Measurements from ENCODE around the gene HMCN1. TPM values are rescaled to one million over a fixed set of nuclear protein-coding genes. Genes with fewer than 3 reads are reported as not detected.

HMCN1 gene
- total RNA-seq, 6 experiments from 2014 or later = 4.7 to 7.5 (median 5.7) TPM

GRCh38 chr1:185843297-185843869 is 109.2 kb downstream of the HMCN1 start:
- WGBS (ENCODE audit: insufficient coverage, low coverage, low lambda C conversion rate, missing lambda C conversion rate) = 29% methylated on average over 3 of the region's 3 CpGs
- no peak for DNase-seq
- TF ChIP-seq POLR2A (IDR thresholded peaks at IDR 0.05) (no peak), CTCF (IDR thresholded peaks at IDR 0.05) (no peak)
- Histone ChIP-seq H3K4me3 (no peak overlapping the region), H3K36me3 (no peaks in the 10 kb centered on the region), H3K27me3 (no peaks in the 10 kb centered on the region), H3K27ac (no peak overlapping the region), H3K4me1 (no peaks in the 10 kb centered on the region), H3K9me3 (no peaks in the 10 kb centered on the region)
- intact Hi-C loops (cut with DNase I) = no loop called here
- ATAC-seq = no peak

- Histone ChIP-seq H3K36me3 (no peaks in the 10 kb centered on the region), H3K27me3 (no peaks in the 10 kb centered on the region), H3K4me1 (no peaks in the 10 kb centered on the region), H3K27ac (no peak overlapping the region), H3K9me3 (no peaks in the 10 kb centered on the region), H3K4me3 (no peak overlapping the region)
- ATAC-seq = no peak
- 42% methylated on average over 1 of the region's 1 CpG for WGBS (ENCODE audit: insufficient coverage, low coverage, low lambda C conversion rate, missing lambda C conversion rate)
- DNase-seq = no peak
- no peak for TF ChIP-seq POLR2A (IDR thresholded peaks at IDR 0.05)
- no peak for TF ChIP-seq CTCF (IDR thresholded peaks at IDR 0.05)
- intact Hi-C loops (cut with DNase I) = no loop called here
These were observed 109.8 kb downstream of the HMCN1 start for GRCh38 chr1:185843986-185844385.

- intact Hi-C loops (cut with DNase I) = no loop called here
- no peaks in the 10 kb centered on the region for H3K36me3 ChIP-seq
- WGBS (ENCODE audit: insufficient coverage, low coverage, low lambda C conversion rate, missing lambda C conversion rate) = 52% methylated on average over 4 of the region's 4 CpGs
- no peaks in the 10 kb centered on the region for H3K4me1 ChIP-seq
- no peaks in the 10 kb centered on the region for H3K27me3 ChIP-seq
- DNase-seq = no peak
- H3K27ac ChIP-seq = no peak overlapping the region
- no peak for TF ChIP-seq POLR2A (IDR thresholded peaks at IDR 0.05)
- TF ChIP-seq CTCF (IDR thresholded peaks at IDR 0.05) = no peak
- H3K9me3 ChIP-seq = no peaks in the 10 kb centered on the region
- H3K4me3 ChIP-seq = no peak overlapping the region
- peak in 1 of 4 donors; percentile 38 for ATAC-seq
These were observed 112.7 kb downstream of the HMCN1 start for GRCh38 chr1:185846672-185847444.

- intact Hi-C loops (cut with DNase I) = no loop called here
- H3K27me3 ChIP-seq = no peaks in the 10 kb centered on the region
These were observed 114.8 kb downstream of the HMCN1 start for GRCh38 chr1:185849014-185849413.

More at GRCh38 chr1:185849014-185849413, 114.8 kb downstream of the HMCN1 start:
- TF ChIP-seq CTCF (IDR thresholded peaks at IDR 0.05) = no peak
- no peak for TF ChIP-seq POLR2A (IDR thresholded peaks at IDR 0.05)
- 64% methylated on average over 1 of the region's 1 CpG for WGBS (ENCODE audit: insufficient coverage, low coverage, low lambda C conversion rate, missing lambda C conversion rate)
- Histone ChIP-seq H3K4me1 (no peaks in the 10 kb centered on the region), H3K27ac (no peak overlapping the region), H3K36me3 (no peaks in the 10 kb centered on the region), H3K4me3 (no peak overlapping the region), H3K9me3 (no peaks in the 10 kb centered on the region)
- no peak for DNase-seq
- ATAC-seq = no peak

Data from right lobe of liver (tissue), 6 donors.